Body of pancreas (tissue), 4 donors: ENCODE results near the gene GEMIN5.

Experiments used
- POLR2A ChIP-seq, 3 donors: fragments of 450-650 bp; IDR thresholded peaks; one replicate each; pipeline ENCODE4 v1.6.1; 2016; ENCODE audit warnings: antibody characterized with exemption in 3 of 3, mild to moderate bottlenecking in 2 of 3
- TF ChIP-seq, protein P1 (sequence below), 7 experiments: fragments of 450-650 bp in 4 of 7; fragments of 200-600 bp in 3 of 7; sonication (generic) in 3 of 7; IDR thresholded peaks; one replicate each; pipeline ENCODE4 v1.5.1; 2016 to 2019; ENCODE audit warnings: antibody characterized with exemption in 7 of 7

DNA sequence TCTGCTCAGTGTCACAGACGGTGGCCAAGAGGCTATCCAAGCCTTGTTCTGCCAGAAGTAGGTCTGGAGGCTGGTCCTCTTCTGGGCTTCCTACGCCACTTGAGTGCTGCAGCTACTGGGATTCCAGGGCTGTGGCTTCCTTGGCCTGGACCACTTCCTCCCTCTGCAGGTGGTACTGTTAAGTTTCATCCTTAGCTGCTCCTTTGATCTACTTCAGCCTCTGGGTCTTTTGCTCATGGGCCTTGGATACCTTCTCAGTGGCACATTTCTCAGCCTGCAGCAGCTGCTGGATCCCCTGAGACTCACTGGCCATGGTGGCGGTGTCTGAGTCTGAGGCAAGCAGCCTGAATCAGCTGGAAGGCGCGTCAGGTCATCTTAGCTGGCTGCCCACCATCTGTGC is 69.3 kb downstream of the GEMIN5 start:
- TF ChIP-seq, protein P1, sequence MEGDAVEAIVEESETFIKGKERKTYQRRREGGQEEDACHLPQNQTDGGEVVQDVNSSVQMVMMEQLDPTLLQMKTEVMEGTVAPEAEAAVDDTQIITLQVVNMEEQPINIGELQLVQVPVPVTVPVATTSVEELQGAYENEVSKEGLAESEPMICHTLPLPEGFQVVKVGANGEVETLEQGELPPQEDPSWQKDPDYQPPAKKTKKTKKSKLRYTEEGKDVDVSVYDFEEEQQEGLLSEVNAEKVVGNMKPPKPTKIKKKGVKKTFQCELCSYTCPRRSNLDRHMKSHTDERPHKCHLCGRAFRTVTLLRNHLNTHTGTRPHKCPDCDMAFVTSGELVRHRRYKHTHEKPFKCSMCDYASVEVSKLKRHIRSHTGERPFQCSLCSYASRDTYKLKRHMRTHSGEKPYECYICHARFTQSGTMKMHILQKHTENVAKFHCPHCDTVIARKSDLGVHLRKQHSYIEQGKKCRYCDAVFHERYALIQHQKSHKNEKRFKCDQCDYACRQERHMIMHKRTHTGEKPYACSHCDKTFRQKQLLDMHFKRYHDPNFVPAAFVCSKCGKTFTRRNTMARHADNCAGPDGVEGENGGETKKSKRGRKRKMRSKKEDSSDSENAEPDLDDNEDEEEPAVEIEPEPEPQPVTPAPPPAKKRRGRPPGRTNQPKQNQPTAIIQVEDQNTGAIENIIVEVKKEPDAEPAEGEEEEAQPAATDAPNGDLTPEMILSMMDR (IDR thresholded peaks at IDR 0.05) = no peak
- TF ChIP-seq POLR2A (IDR thresholded peaks at IDR 0.05) = no peak
